GM12878 (cell line): Measurements from ENCODE around the gene DNAJC12. TPM values are rescaled to one million over a fixed set of nuclear protein-coding genes. Genes with fewer than 3 reads are reported as not detected.

Experiments used
- ATAC-seq: fragments of 200-7000 bp; cut with Tn5 transposase; 3 replicates; pipeline ENCODE4 v1.9.1; 2020; ENCODE audit warnings: mild to moderate bottlenecking, moderate library complexity
- BruUV-seq: library from RNA; stranded (reverse); fragments of 400-500 nt; replicated peaks from 2 replicates; lab custom pipeline; 2021; lab: Mats Ljungman, UMichigan
- CTCF ChIA-PET: fragments of 300-600 bp; sonication (Branson Sonifier 250); formaldehyde crosslinking; extraction: SDS; loops from one replicate; lab custom pipeline; 2021; ENCODE audit warnings: inconsistent platforms; lab: Yijun Ruan, JAX
- POLR2A ChIA-PET: fragments of 350-600 bp; formaldehyde crosslinking; extraction: SDS; loops from one replicate; lab custom pipeline; 2021; ENCODE audit warnings: inconsistent platforms; lab: Charles Lee
- RAD21 ChIA-PET: fragments of 300-600 bp; sonication (Branson Sonifier 250); formaldehyde crosslinking; loops from one replicate; lab custom pipeline; 2023; ENCODE audit warnings: antibody characterized with exemption; ENCODE audit not compliant: unreplicated experiment; lab: Charles Lee
- SMC1A ChIA-PET: fragments of 300-600 bp; sonication (Branson Sonifier 250); formaldehyde crosslinking; loops from one replicate; lab custom pipeline; 2023; ENCODE audit not compliant: unreplicated experiment, uncharacterized antibody; lab: Charles Lee
- DNase-seq: peaks from one replicate; pipeline ENCODE4 v3.0.0-alpha.2; 2011; ENCODE audit warnings: low read depth, low spot score
- FAIRE-seq: peaks from 3 replicates; lab custom pipeline; 2011; peaks lifted over from hg19 to GRCh38; lab: Jason Lieb, UNC
- H2AFZ ChIP-seq: 2 replicates; pipeline ENCODE4 v1.6.0; 2011; ENCODE audit warnings: low read depth, low read length, control low read depth; ENCODE audit not compliant: control insufficient read depth
- H3K27ac ChIP-seq: 2 replicates; pipeline ENCODE4 v1.5.1; 2011; ENCODE audit warnings: control low read depth; ENCODE audit not compliant: control insufficient read depth, insufficient read depth
- H3K27me3 ChIP-seq, 2 experiments: replicated peaks in 1 of 2; 2 replicates each; pipeline versions ENCODE4 v1.6.0 to v1.6.1; 2011; ENCODE audit warnings: low read length in 1 of 2; ENCODE audit not compliant: control insufficient read depth in 2 of 2, insufficient read depth in 2 of 2
- H3K36me3 ChIP-seq, 2 experiments: 2 replicates each; pipeline ENCODE4 v1.5.1; 2011; ENCODE audit warnings: low read length in 1 of 2; ENCODE audit not compliant: control insufficient read depth in 2 of 2, insufficient read depth in 2 of 2
- H3K4me1 ChIP-seq: 2 replicates; pipeline ENCODE4 v1.6.1; 2011; ENCODE audit warnings: mild to moderate bottlenecking, low read length, moderate library complexity, mixed read lengths; ENCODE audit not compliant: control insufficient read depth, insufficient read depth
- H3K4me2 ChIP-seq: 2 replicates; pipeline ENCODE4 v1.6.0; 2011; ENCODE audit warnings: control low read depth; ENCODE audit not compliant: control insufficient read depth, insufficient read depth
- H3K4me3 ChIP-seq: fragments of 200-600 bp; sonication (generic); 2 replicates; pipeline ENCODE4 v1.5.1; 2016
- H3K79me2 ChIP-seq: 2 replicates; pipeline ENCODE4 v1.6.0; 2011; ENCODE audit warnings: low read length; ENCODE audit not compliant: control insufficient read depth, insufficient read depth
- H3K9ac ChIP-seq: 2 replicates; pipeline ENCODE4 v1.8.0; 2011; ENCODE audit warnings: low read length, control low read depth, mixed read lengths; ENCODE audit not compliant: control insufficient read depth, insufficient read depth
- H3K9me3 ChIP-seq: replicated peaks from 3 replicates; pipeline ENCODE4 v1.5.1; 2011; ENCODE audit warnings: mild to moderate bottlenecking, low read length; ENCODE audit not compliant: control insufficient read depth, insufficient read depth
- H4K20me1 ChIP-seq: 2 replicates; pipeline ENCODE4 v1.6.0; 2011; ENCODE audit not compliant: control insufficient read depth, insufficient read depth
- FOS ChIP-seq: IDR thresholded peaks from 3 replicates; pipeline ENCODE4 v1.6.1; 2011; ENCODE audit warnings: borderline replicate concordance; ENCODE audit not compliant: insufficient read length; ENCODE audit errors: extremely low read depth
- FOXK2 ChIP-seq: fragments of 450-650 bp; IDR thresholded peaks from 2 replicates; pipeline ENCODE4 v1.6.1; 2017; ENCODE audit warnings: mild to moderate bottlenecking, moderate library complexity
- MYB ChIP-seq: fragments of 150-350 bp; IDR thresholded peaks from 2 replicates; pipeline ENCODE4 v1.6.1; 2014; ENCODE audit warnings: mild to moderate bottlenecking, low read depth, low read length, borderline replicate concordance
- NR2F1 ChIP-seq: fragments of 450-650 bp; conservative IDR thresholded peaks from 2 replicates; pipeline ENCODE4 v1.6.1; 2017; ENCODE audit warnings: mild to moderate bottlenecking
- ZNF217 ChIP-seq: fragments of 450-650 bp; IDR thresholded peaks from 2 replicates; pipeline ENCODE4 v1.6.1; 2017; ENCODE audit warnings: antibody characterized with exemption, mild to moderate bottlenecking
- WGBS: methylation state at CpG from one replicate; pipeline ENCODE4 v1.1.6; 2016; ENCODE audit warnings: low lambda C conversion rate; ENCODE audit not compliant: insufficient replicate concordance, insufficient coverage; ENCODE audit errors: missing lambda C conversion rate; 5-methylcytosine and 5-hydroxymethylcytosine counted together
- in situ Hi-C: fragments of 300-500 bp; cut with MboI; formaldehyde crosslinking; loops from 9 replicates; pipeline ENCODE4 v1.14.3; 2018; ENCODE audit warnings: mixed read lengths
- intact Hi-C: fragments of 100-400 bp; cut with micrococcal nuclease; formaldehyde crosslinking; loops from one replicate; pipeline ENCODE4 v1.14.2; 2022; ENCODE audit not compliant: unreplicated experiment
- polyA plus RNA-seq, 11 experiments: library from polyadenylated mRNA; depleted of rRNA in 4 of 11; unstranded in 6 of 11; stranded (reverse) in 5 of 11; fragments of >200 nt; fragmentation: Nextera tagmentation in 4 of 11; fragmentation: Illumina TruSeq in 1 of 11; extraction: Ambion mirVana in 4 of 11; extraction: Trizol in 1 of 11; gene quantifications; 1 replicate in 1 of 11; 2 replicates in 10 of 11; pipeline versions ENCODE4 v1.2.1 to v1.2.3, GENCODE V29; 2011 to 2016; ENCODE audit warnings: inconsistent platforms in 2 of 11, missing spikeins in 2 of 11, low read depth in 1 of 11
- total RNA-seq, 4 experiments: library from RNA; depleted of rRNA in 3 of 4; stranded (reverse); fragments of >200 nt in 3 of 4; fragmentation: Illumina TruSeq in 1 of 4; extraction: Trizol in 1 of 4; gene quantifications; 2 replicates each; pipeline versions ENCODE4 v1.2.1 to v1.2.3, GENCODE V29; 2013 to 2021
- TF ChIP-seq, protein P1 (sequence below): fragments of 450-650 bp; IDR thresholded peaks from 2 replicates; pipeline ENCODE4 v1.6.1; 2016; ENCODE audit warnings: mild to moderate bottlenecking
- TF ChIP-seq, protein P2 (sequence below): fragments of 450-650 bp; formaldehyde crosslinking; IDR thresholded peaks from 2 replicates; pipeline ENCODE4 v1.4.0; 2022; ENCODE audit warnings: mild to moderate bottlenecking, moderate library complexity
- TF ChIP-seq, protein P3 (sequence below): fragments of 450-650 bp; IDR thresholded peaks from 2 replicates; pipeline ENCODE4 v1.6.1; 2017; ENCODE audit warnings: low read depth, mild to moderate bottlenecking, moderate library complexity
- TF ChIP-seq, protein P4 (sequence below): fragments of 450-650 bp; IDR thresholded peaks from 2 replicates; pipeline ENCODE4 v1.6.1; 2017; ENCODE audit warnings: mild to moderate bottlenecking, moderate library complexity

Gene DNAJC12
- total and polyA plus RNA-seq, 10 of the 15 experiments (the other 5 are each of a cell fraction or from before 2014, with no cell fraction given) = 1.1 to 4.5 (median 3.0) TPM

DNA sequence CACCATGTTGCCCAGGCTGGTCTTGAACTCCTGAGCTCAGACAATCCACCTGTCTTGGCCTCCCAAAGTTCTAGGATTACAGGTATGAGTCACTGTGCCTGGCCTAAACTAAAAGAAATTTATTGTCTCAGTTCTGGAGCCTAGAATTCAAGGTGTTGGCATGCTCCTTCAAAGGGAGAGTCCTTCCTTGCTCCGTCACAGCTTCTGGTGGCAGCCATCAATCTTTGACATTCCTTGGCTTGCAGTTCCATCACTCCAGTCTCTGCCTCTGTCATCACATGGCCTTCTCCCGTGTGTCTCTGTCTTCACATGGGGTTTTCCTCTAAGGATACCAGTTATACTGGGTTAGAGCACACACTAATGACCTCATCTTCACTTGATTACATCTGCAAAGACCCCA, 55.5 kb downstream of the DNAJC12 start:
- Histone ChIP-seq H3K4me3 (no peak overlapping the region), H2AFZ (no peak overlapping the region), H4K20me1 (no peaks in the 10 kb centered on the region), H3K4me2 (no peak overlapping the region), H3K27me3 (no peaks in the 10 kb centered on the region), H3K36me3 (no peaks in the 10 kb centered on the region), H3K9ac (no peak overlapping the region), H3K27ac (no peak overlapping the region), H3K9me3 (no peaks in the 10 kb centered on the region), H3K79me2 (no peaks in the 10 kb centered on the region), H3K4me1 (peaks cover 40% of the 10 kb centered on the region)
- ATAC-seq (no peak), FAIRE-seq (no peak), DNase-seq (no peak)
- ChIA-PET RAD21 (interaction anchor here (2.0 to 7.0 kb wide), 2 partner anchors 85 to 119 kb away, joined by 17 to 193 read pairs; no protein-coding TSS in a partner anchor), CTCF (interaction anchor here (1.0 to 13.0 kb wide), 6 partner anchors 9 to 519 kb away, joined by 3 to 573 read pairs (median 4); partner anchors contain the start of gene CTNNA3), POLR2A (no interaction called here), SMC1A (interaction anchor here (0.6 to 17.2 kb wide), 5 partner anchors 9 to 135 kb away, joined by 3 to 448 read pairs (median 4); partner anchors contain the start of gene CTNNA3)
- WGBS = 68% methylated on average over 2 of the region's 2 CpGs
- BruUV-seq = no TSS peak
- intact Hi-C loops (loop anchor here (5.0 kb wide), 2 partner anchors 470 to 850 kb away; no protein-coding TSS in a partner anchor), in situ Hi-C loops (no loop called here)
- TF ChIP-seq, protein P1, sequence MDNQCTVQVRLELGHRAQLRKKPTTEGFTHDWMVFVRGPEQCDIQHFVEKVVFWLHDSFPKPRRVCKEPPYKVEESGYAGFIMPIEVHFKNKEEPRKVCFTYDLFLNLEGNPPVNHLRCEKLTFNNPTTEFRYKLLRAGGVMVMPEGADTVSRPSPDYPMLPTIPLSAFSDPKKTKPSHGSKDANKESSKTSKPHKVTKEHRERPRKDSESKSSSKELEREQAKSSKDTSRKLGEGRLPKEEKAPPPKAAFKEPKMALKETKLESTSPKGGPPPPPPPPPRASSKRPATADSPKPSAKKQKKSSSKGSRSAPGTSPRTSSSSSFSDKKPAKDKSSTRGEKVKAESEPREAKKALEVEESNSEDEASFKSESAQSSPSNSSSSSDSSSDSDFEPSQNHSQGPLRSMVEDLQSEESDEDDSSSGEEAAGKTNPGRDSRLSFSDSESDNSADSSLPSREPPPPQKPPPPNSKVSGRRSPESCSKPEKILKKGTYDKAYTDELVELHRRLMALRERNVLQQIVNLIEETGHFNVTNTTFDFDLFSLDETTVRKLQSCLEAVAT = no peak
- no peak for TF ChIP-seq ZNF217
- TF ChIP-seq NR2F1 = no peak
- TF ChIP-seq, protein P2, sequence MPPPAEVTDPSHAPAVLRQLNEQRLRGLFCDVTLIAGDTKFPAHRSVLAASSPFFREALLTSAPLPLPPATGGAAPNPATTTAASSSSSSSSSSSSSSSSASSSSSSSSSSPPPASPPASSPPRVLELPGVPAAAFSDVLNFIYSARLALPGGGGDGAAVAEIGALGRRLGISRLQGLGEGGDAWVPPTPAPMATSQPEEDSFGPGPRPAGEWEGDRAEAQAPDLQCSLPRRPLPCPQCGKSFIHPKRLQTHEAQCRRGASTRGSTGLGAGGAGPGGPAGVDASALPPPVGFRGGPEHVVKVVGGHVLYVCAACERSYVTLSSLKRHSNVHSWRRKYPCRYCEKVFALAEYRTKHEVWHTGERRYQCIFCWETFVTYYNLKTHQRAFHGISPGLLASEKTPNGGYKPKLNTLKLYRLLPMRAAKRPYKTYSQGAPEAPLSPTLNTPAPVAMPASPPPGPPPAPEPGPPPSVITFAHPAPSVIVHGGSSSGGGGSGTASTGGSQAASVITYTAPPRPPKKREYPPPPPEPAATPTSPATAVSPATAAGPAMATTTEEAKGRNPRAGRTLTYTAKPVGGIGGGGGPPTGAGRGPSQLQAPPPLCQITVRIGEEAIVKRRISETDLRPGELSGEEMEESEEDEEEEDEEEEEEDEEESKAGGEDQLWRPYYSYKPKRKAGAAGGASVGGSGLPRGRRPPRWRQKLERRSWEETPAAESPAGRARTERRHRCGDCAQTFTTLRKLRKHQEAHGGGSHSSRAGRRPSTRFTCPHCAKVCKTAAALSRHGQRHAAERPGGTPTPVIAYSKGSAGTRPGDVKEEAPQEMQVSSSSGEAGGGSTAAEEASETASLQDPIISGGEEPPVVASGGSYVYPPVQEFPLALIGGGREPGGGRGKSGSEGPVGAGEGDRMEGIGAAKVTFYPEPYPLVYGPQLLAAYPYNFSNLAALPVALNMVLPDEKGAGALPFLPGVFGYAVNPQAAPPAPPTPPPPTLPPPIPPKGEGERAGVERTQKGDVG (CRISPR knock-in tag) = no peak
- TF ChIP-seq, protein P3, sequence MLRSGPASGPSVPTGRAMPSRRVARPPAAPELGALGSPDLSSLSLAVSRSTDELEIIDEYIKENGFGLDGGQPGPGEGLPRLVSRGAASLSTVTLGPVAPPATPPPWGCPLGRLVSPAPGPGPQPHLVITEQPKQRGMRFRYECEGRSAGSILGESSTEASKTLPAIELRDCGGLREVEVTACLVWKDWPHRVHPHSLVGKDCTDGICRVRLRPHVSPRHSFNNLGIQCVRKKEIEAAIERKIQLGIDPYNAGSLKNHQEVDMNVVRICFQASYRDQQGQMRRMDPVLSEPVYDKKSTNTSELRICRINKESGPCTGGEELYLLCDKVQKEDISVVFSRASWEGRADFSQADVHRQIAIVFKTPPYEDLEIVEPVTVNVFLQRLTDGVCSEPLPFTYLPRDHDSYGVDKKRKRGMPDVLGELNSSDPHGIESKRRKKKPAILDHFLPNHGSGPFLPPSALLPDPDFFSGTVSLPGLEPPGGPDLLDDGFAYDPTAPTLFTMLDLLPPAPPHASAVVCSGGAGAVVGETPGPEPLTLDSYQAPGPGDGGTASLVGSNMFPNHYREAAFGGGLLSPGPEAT = no peak
- no peak for TF ChIP-seq FOXK2
- TF ChIP-seq MYB = no peak
- TF ChIP-seq, protein P4, sequence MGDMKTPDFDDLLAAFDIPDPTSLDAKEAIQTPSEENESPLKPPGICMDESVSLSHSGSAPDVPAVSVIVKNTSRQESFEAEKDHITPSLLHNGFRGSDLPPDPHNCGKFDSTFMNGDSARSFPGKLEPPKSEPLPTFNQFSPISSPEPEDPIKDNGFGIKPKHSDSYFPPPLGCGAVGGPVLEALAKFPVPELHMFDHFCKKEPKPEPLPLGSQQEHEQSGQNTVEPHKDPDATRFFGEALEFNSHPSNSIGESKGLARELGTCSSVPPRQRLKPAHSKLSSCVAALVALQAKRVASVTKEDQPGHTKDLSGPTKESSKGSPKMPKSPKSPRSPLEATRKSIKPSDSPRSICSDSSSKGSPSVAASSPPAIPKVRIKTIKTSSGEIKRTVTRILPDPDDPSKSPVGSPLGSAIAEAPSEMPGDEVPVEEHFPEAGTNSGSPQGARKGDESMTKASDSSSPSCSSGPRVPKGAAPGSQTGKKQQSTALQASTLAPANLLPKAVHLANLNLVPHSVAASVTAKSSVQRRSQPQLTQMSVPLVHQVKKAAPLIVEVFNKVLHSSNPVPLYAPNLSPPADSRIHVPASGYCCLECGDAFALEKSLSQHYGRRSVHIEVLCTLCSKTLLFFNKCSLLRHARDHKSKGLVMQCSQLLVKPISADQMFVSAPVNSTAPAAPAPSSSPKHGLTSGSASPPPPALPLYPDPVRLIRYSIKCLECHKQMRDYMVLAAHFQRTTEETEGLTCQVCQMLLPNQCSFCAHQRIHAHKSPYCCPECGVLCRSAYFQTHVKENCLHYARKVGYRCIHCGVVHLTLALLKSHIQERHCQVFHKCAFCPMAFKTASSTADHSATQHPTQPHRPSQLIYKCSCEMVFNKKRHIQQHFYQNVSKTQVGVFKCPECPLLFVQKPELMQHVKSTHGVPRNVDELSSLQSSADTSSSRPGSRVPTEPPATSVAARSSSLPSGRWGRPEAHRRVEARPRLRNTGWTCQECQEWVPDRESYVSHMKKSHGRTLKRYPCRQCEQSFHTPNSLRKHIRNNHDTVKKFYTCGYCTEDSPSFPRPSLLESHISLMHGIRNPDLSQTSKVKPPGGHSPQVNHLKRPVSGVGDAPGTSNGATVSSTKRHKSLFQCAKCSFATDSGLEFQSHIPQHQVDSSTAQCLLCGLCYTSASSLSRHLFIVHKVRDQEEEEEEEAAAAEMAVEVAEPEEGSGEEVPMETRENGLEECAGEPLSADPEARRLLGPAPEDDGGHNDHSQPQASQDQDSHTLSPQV = no peak
- no peak for TF ChIP-seq FOS
